HepG2 (cell line): ENCODE data around the gene ZRANB2. TPM values are rescaled to one million over a fixed set of nuclear protein-coding genes. Genes with fewer than 3 reads are reported as not detected.

Experiments used
- ATAC-seq: fragments of 200-7000 bp; cut with Tn5 transposase; 3 replicates; pipeline ENCODE4 v1.9.1; 2020; ENCODE audit warnings: mild to moderate bottlenecking, moderate library complexity
- BruUV-seq: library from RNA; stranded (reverse); fragments of 400-500 nt; replicated peaks from 2 replicates; lab custom pipeline; 2021; lab: Mats Ljungman, UMichigan
- CTCF ChIA-PET: fragments of 300-600 bp; formaldehyde crosslinking; extraction: SDS; loops from one replicate; lab custom pipeline; 2021; ENCODE audit warnings: low total read pairs, inconsistent platforms, low intra/inter-chr PET ratio; lab: Yijun Ruan, JAX
- POLR2A ChIA-PET: fragments of 350-600 bp; sonication (Branson Sonifier 250); formaldehyde crosslinking; loops from one replicate; lab custom pipeline; 2020; ENCODE audit warnings: antibody characterized with exemption, inconsistent platforms; lab: Yijun Ruan, JAX
- DNase-seq: peaks from one replicate; pipeline ENCODE4 v3.0.0-alpha.2; 2015; ENCODE audit warnings: low spot score
- FAIRE-seq: peaks from 3 replicates; lab custom pipeline; 2011; peaks lifted over from hg19 to GRCh38; lab: Jason Lieb, UNC
- H2AFZ ChIP-seq: one replicate; pipeline ENCODE4 v1.6.1; 2011; ENCODE audit warnings: low read length, inconsistent platforms
- H3K27ac ChIP-seq: fragments of 300-600 bp; 3 replicates; pipeline ENCODE4 v1.8.0; 2011; ENCODE audit warnings: mixed run types, mild to moderate bottlenecking, mixed read lengths, low read length, inconsistent platforms; ENCODE audit not compliant: insufficient read depth; ENCODE audit errors: extremely low read length
- H3K27me3 ChIP-seq, 2 experiments: fragments of 200-600 bp in 1 of 2; 2 replicates in 1 of 2; 3 replicates in 1 of 2; pipeline versions ENCODE4 v1.6.0 to v1.8.0; 2011; ENCODE audit warnings: low read length in 2 of 2, mild to moderate bottlenecking in 2 of 2, moderate library complexity in 2 of 2, inconsistent platforms in 1 of 2; ENCODE audit not compliant: insufficient read depth in 2 of 2, control insufficient read depth in 1 of 2
- H3K36me3 ChIP-seq, 2 experiments: fragments of 200-600 bp in 1 of 2; replicated peaks in 1 of 2; 2 replicates in 1 of 2; 3 replicates in 1 of 2; pipeline versions ENCODE4 v1.5.1 to v1.8.0; 2011; ENCODE audit warnings: low read length in 2 of 2, inconsistent platforms in 1 of 2; ENCODE audit not compliant: insufficient read depth in 2 of 2, control insufficient read depth in 1 of 2
- H3K4me1 ChIP-seq: 2 replicates; pipeline ENCODE4 v1.5.1; 2012; ENCODE audit warnings: low read length, inconsistent platforms; ENCODE audit not compliant: insufficient read depth
- H3K4me2 ChIP-seq: 2 replicates; pipeline ENCODE4 v1.6.0; 2011; ENCODE audit warnings: low read depth, low read length, inconsistent platforms
- H3K4me3 ChIP-seq, 3 experiments: fragments of 200-600 bp in 1 of 3; sonication (generic), shearing (Covaris generic) in 1 of 3; replicated peaks in 1 of 3; 2 replicates each; pipeline ENCODE4 v1.5.1; 2011 to 2016; ENCODE audit warnings: low read length in 3 of 3, inconsistent platforms in 2 of 3, low read depth in 2 of 3, mild to moderate bottlenecking in 2 of 3, control low read depth in 1 of 3, mixed read lengths in 1 of 3; ENCODE audit not compliant: insufficient read depth in 1 of 3
- H3K79me2 ChIP-seq: one replicate; pipeline ENCODE4 v1.6.1; 2011; ENCODE audit warnings: low read length, inconsistent platforms; ENCODE audit not compliant: insufficient read depth
- H3K9ac ChIP-seq: 2 replicates; pipeline ENCODE4 v1.6.0; 2011; ENCODE audit warnings: mild to moderate bottlenecking, low read depth, low read length, inconsistent platforms; ENCODE audit not compliant: insufficient read depth
- H3K9me3 ChIP-seq: 2 replicates; pipeline ENCODE4 v1.5.1; 2012; ENCODE audit warnings: mild to moderate bottlenecking, low read length
- H4K20me1 ChIP-seq: 2 replicates; pipeline ENCODE4 v1.6.0; 2011; ENCODE audit warnings: inconsistent platforms, mild to moderate bottlenecking, low read length, moderate library complexity; ENCODE audit not compliant: insufficient read depth
- CENPX ChIP-seq: sonication (generic); formaldehyde crosslinking; IDR thresholded peaks from 2 replicates; pipeline ENCODE4 v1.9.0; 2021; ENCODE audit warnings: mild to moderate bottlenecking, missing genetic modification reagents, moderate library complexity
- MIXL1 ChIP-seq: IDR thresholded peaks from 2 replicates; pipeline ENCODE4 v1.6.1; 2016
- MTA3 ChIP-seq: sonication (generic); formaldehyde crosslinking; IDR thresholded peaks from 2 replicates; pipeline ENCODE4 v1.4.0; 2020; ENCODE audit warnings: missing genetic modification reagents
- NKX3-1 ChIP-seq: sonication (generic); formaldehyde crosslinking; IDR thresholded peaks from 2 replicates; pipeline ENCODE4 v1.5.0; 2020; ENCODE audit warnings: missing genetic modification reagents
- RARG ChIP-seq: sonication (generic); formaldehyde crosslinking; IDR thresholded peaks from 2 replicates; pipeline ENCODE4 v1.4.0; 2020; ENCODE audit warnings: low read depth, mild to moderate bottlenecking, missing genetic modification reagents
- SKI ChIP-seq: fragments of 450-650 bp; IDR thresholded peaks from one replicate; pipeline ENCODE4 v1.6.1; 2018; ENCODE audit warnings: mild to moderate bottlenecking; ENCODE audit not compliant: partially characterized antibody
- THAP9 ChIP-seq: sonication (generic); formaldehyde crosslinking; IDR thresholded peaks from 2 replicates; pipeline ENCODE4; 2020; ENCODE audit warnings: missing genetic modification reagents, mild to moderate bottlenecking, borderline replicate concordance
- ZNF431 ChIP-seq: sonication (generic); formaldehyde crosslinking; IDR thresholded peaks from 2 replicates; pipeline ENCODE4 v1.9.0; 2022; ENCODE audit warnings: missing genetic modification reagents, low read depth, mild to moderate bottlenecking, borderline replicate concordance
- ZNF773 ChIP-seq: sonication (generic); formaldehyde crosslinking; IDR thresholded peaks from 2 replicates; pipeline ENCODE4 v1.4.0; 2020; ENCODE audit warnings: missing genetic modification reagents, borderline replicate concordance
- WGBS: methylation state at CpG from one replicate; pipeline ENCODE4 v1.1.6; 2017; ENCODE audit warnings: low lambda C conversion rate; 5-methylcytosine and 5-hydroxymethylcytosine counted together
- in situ Hi-C: cut with HindIII; loops from 2 replicates; pipeline ENCODE4 v1.10.0; 2017; ENCODE audit warnings: low pct_unique_long_range_greater_than_20kb; ENCODE audit not compliant: extremely low pct_ligation_motif_present
- intact Hi-C: fragments of 100-400 bp; cut with micrococcal nuclease; formaldehyde crosslinking; loops from one replicate; pipeline ENCODE4 v1.10.0; 2022; ENCODE audit not compliant: unreplicated experiment
- polyA plus RNA-seq, 8 experiments: library from polyadenylated mRNA; depleted of rRNA in 3 of 8; stranded (reverse) in 7 of 8; unstranded in 1 of 8; fragments of >200 nt; fragmentation: Illumina TruSeq in 4 of 8; extraction: Trizol in 4 of 8; gene quantifications; 2 replicates each; pipeline versions ENCODE4 v1.2.1 to v1.2.3, GENCODE V29; 2011 to 2016; ENCODE audit warnings: low read depth in 4 of 8, missing spikeins in 1 of 8, mixed read lengths in 1 of 8; ENCODE audit not compliant: insufficient read depth in 1 of 8
- total RNA-seq, 5 experiments: library from RNA; depleted of rRNA; stranded (reverse); fragments of >200 nt; fragmentation: Illumina TruSeq; extraction: Trizol; gene quantifications; 2 replicates each; pipeline ENCODE4 v1.2.3, GENCODE V29; 2016; ENCODE audit warnings: low read depth in 1 of 5
- TF ChIP-seq, protein P1 (sequence below): sonication (generic); formaldehyde crosslinking; IDR thresholded peaks from 2 replicates; pipeline ENCODE4 v1.4.0; 2020; ENCODE audit warnings: missing genetic modification reagents, mild to moderate bottlenecking, borderline replicate concordance

The ZRANB2 gene
- total and polyA plus RNA-seq, 2 of the 13 experiments (the other 11 are each of a cell fraction or from before 2014, with no cell fraction given), result 43.0 to 45.4 TPM

DNA sequence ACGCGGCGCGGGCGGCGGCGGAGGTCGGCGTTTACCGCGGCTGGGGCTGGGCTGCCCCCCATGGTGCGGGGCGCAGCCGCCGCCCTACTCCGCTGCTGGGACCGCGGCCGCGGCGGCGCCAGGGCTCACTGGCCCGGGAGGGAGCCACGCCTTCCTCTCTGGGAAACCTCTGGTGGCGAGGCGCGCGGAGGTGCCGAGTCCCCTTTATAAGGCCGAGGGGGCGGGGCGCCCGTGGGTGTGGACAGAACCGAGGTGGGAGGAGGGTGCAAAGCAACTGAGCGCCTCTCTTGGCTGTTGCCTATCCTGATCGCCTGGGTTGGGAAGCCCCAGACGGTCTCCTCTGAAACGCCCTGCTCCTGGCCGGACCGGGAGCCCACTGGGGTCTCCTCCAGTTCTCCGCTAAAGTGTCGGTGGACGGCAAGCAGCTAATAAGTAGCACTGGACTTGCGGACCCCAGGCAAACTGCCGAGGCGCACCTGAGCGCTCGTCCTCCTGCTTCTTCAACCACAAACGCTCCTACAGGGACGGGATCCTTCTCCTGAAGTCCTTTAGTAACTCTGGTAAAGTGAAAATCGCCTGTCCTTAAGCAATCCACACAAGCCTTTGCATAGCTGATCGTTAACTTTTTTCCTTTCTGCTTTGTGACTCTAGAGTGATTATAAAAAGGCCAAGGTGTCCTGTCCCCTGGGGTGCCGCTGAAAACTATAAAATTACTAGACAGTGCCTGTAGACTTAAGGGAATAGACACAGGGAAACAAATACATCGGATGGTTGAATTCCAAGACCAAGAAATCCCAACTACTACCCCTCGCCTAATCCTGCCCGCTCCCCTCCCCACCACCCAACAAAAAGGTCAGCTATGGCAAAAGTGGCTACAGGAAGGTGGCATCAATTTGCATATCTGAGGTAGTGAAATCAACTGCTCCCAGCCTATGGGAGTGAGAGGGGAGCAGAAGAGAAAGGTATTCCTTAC lies 32.9 kb downstream of the ZRANB2 start, which contains the start of gene PTGER3:
PTGER3 (minus strand) TSS at position 182 of the 973 bp plus-strand sequence. CDS start 239 bp downstream, outside the sequence.
- DNase-seq, result peak; percentile 42
- no peak for FAIRE-seq
- H3K27me3 ChIP-seq, result peaks cover 11 to 25% of the 10 kb centered on the region in 2 experiments
- ChIA-PET POLR2A (no interaction called here), CTCF (no interaction called here)
- H3K9ac ChIP-seq, result no peak within 1 kb of the TSS; the same call in 1 of the 2 replicates
- no peaks in the 10 kb centered on the region for H3K79me2 ChIP-seq
- no peaks in the 10 kb centered on the region for H3K9me3 ChIP-seq
- WGBS, result 18% methylated on average over 12 of the region's 56 CpGs
- H3K36me3 ChIP-seq, result no peaks in the 10 kb centered on the region
- no TSS peak for BruUV-seq
- H3K4me1 ChIP-seq, result peaks cover 6% of the 10 kb centered on the region; the same call in 1 of the 2 replicates
- in situ Hi-C loops (loop anchor here (5.0 kb wide), 2 partner anchors 361 to 521 kb away; no protein-coding TSS in a partner anchor), intact Hi-C loops (no loop called here)
- H3K4me3 ChIP-seq, result peak within 1 kb of the TSS; percentile 35 to 66 (median 47); a peak in 5 of 6 replicates
- H4K20me1 ChIP-seq, result no peaks in the 10 kb centered on the region
- TF ChIP-seq THAP9 (CRISPR knock-in tag) (no peak), SKI (no peak), RARG (no peak), ZNF431 (no peak), ZNF773 (CRISPR knock-in tag) (no peak), MIXL1 (CRISPR knock-in tag) (no peak), NKX3-1 (CRISPR knock-in tag) (no peak), CENPX (CRISPR knock-in tag) (no peak), MTA3 (CRISPR knock-in tag) (no peak)
- TF ChIP-seq, protein P1, sequence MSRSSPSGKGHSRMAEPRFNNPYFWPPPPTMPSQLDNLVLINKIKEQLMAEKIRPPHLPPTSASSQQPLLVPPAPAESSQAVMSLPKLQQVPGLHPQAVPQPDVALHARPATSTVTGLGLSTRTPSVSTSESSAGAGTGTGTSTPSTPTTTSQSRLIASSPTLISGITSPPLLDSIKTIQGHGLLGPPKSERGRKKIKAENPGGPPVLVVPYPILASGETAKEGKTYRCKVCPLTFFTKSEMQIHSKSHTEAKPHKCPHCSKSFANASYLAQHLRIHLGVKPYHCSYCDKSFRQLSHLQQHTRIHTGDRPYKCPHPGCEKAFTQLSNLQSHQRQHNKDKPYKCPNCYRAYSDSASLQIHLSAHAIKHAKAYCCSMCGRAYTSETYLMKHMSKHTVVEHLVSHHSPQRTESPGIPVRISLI (CRISPR knock-in tag), result no peak
- no peak within 1 kb of the TSS for H2AFZ ChIP-seq
- ATAC-seq, result peak; percentile 84
- H3K27ac ChIP-seq, result no peak within 1 kb of the TSS
- peak within 1 kb of the TSS; percentile 74 for H3K4me2 ChIP-seq
